NT2/D1 (cell line): ENCODE measurements around the gene TMEM164.

Experiments
- DNase-seq: peaks from one replicate; pipeline ENCODE4 v3.0.0-alpha.2; 2011; ENCODE audit warnings: low read depth, low spot score
- H3K27me3 ChIP-seq: 2 replicates; pipeline ENCODE4 v1.6.0; 2011; ENCODE audit warnings: mild to moderate bottlenecking; ENCODE audit not compliant: insufficient read length, insufficient read depth
- H3K36me3 ChIP-seq: 2 replicates; pipeline ENCODE4 v1.6.1; 2011; ENCODE audit warnings: mild to moderate bottlenecking, low read length, mixed read lengths; ENCODE audit not compliant: insufficient read depth, insufficient read length
- H3K4me1 ChIP-seq: 2 replicates; pipeline ENCODE4 v1.5.1; 2011; ENCODE audit not compliant: insufficient read depth, insufficient read length
- H3K4me3 ChIP-seq: 2 replicates; pipeline ENCODE4 v1.5.1; 2011; ENCODE audit warnings: low read depth; ENCODE audit not compliant: insufficient read length
- H3K9ac ChIP-seq: 2 replicates; pipeline ENCODE4 v1.6.0; 2011; ENCODE audit warnings: low read depth; ENCODE audit not compliant: insufficient read length
- H3K9me3 ChIP-seq: 2 replicates; pipeline ENCODE4 v1.5.1; 2011; ENCODE audit warnings: mild to moderate bottlenecking, low read length; ENCODE audit not compliant: insufficient read depth
- SUZ12 ChIP-seq: IDR thresholded peaks from 2 replicates; pipeline ENCODE4 v1.6.1; 2011; ENCODE audit not compliant: insufficient read length, insufficient read depth; ENCODE audit errors: extremely low read depth
- YY1 ChIP-seq: IDR thresholded peaks from 2 replicates; pipeline ENCODE4 v1.6.1; 2011; ENCODE audit not compliant: insufficient read length, insufficient read depth
- ZNF274 ChIP-seq: IDR thresholded peaks from 2 replicates; pipeline ENCODE4 v1.6.1; 2011; ENCODE audit warnings: mild to moderate bottlenecking, low read depth, low read length

Gene TMEM164

DNA sequence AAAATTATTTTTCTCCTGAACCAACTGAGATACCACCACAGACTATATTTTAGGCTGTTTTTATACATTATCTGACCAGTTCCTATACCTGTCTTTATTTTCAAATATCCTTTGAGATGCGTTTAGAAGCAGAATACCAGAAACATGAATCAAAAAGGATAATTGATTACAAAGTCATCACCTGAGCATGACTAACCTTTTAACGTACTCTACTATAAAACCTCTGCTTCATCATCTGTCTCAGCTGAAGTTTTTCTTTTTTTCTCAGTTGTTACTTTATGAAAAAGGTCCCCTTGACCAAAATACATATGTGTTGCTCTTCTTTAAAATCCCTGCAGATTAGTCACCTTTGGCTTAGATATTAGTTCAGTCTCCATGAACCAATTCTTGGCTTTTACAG, 205.2 kb downstream of the TMEM164 start:
- no peaks in the 10 kb centered on the region for H3K9me3 ChIP-seq
- no peak overlapping the region for H3K4me3 ChIP-seq
- H3K9ac ChIP-seq = no peak overlapping the region
- H3K36me3 ChIP-seq = no peaks in the 10 kb centered on the region
- no peaks in the 10 kb centered on the region for H3K4me1 ChIP-seq
- TF ChIP-seq ZNF274 (no peak), SUZ12 (no peak), YY1 (no peak)
- H3K27me3 ChIP-seq = no peaks in the 10 kb centered on the region
- no peak for DNase-seq

DNA sequence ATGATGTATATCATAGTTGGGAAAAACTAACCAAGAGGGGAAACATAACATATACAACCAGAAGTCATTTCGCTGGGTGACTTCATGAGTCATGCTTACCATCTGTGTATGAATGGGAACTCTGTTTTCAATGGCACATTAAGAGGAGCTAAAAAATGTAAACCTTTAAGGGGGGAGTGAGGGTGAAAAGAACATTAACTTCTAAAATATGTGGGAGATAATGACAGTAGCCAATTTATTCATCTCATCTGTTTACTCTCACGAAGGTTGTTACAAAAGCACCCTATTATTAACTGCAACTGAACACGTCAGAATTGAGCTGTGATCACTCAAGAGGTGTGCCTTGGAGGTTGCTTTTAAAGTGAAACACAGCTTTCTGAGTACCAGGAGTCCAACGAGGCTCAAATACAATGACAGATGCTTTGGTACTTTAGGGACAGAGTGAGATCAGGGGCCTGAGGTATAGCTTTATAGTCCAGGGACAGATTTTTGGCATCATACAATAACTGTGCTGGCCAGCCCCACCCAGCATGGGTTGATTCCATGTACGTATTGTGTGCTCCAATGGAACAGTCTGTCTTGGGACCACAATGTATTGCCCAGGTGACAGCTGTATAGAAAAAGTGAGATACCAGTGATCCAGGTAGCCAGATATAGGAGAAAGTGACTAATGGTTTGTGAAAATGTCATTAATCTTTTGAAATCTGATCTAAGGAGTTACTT, 207.7 kb downstream of the TMEM164 start:
- Histone ChIP-seq H3K36me3 (no peaks in the 10 kb centered on the region), H3K4me1 (no peaks in the 10 kb centered on the region), H3K9me3 (no peaks in the 10 kb centered on the region), H3K27me3 (no peaks in the 10 kb centered on the region), H3K4me3 (no peak overlapping the region), H3K9ac (no peak overlapping the region)
- TF ChIP-seq YY1 = no peak
- no peak for TF ChIP-seq SUZ12
- TF ChIP-seq ZNF274 = no peak
- no peak for DNase-seq

DNA sequence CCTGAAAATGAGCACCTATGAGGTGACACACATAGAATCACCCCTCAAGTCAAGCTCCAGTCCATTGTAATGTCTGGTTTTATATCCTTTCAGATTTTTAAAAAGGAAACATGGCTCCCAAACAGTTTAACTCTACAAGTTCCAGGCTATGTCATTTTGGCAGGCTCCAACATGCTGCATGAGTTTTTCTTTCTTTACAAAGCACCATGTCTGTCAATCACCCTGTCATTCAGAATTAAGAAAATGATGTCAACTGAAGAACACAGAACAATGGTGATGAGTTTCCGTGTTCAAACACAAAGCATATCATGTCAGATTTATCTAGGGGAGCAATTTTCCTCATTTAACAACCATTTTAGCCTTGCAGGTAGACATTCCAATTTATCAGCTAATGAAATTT, 208.4 kb downstream of the TMEM164 start:
- TF ChIP-seq YY1 = no peak
- no peak overlapping the region for H3K9ac ChIP-seq
- H3K9me3 ChIP-seq = no peaks in the 10 kb centered on the region
- no peak overlapping the region for H3K4me3 ChIP-seq
- no peaks in the 10 kb centered on the region for H3K4me1 ChIP-seq
- H3K27me3 ChIP-seq = no peaks in the 10 kb centered on the region
- no peak for DNase-seq
- no peaks in the 10 kb centered on the region for H3K36me3 ChIP-seq

DNA sequence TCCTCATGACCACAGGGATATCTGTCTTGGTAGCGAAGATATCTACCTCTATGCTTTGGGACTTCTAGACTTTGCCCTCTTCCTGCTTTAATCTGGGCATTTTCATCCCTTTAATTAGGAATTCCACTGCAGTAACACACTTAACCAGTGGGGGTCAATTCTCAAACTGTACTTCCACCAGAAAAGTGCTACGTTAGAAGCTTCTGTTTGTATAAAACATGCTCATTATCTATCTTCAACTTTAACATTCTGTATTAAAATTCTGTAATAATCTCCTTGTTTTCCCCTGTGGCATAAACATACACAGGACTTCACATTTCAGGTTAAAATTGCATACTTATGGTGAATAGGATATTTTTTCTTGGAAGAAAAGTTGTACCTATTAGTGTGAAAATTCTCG, 209.4 kb downstream of the TMEM164 start:
- H3K9me3 ChIP-seq = no peaks in the 10 kb centered on the region
- no peaks in the 10 kb centered on the region for H3K4me1 ChIP-seq
- no peaks in the 10 kb centered on the region for H3K27me3 ChIP-seq
- H3K9ac ChIP-seq = no peak overlapping the region
- H3K4me3 ChIP-seq = no peak overlapping the region
- no peak for DNase-seq
- no peak for TF ChIP-seq ZNF274
- no peak for TF ChIP-seq SUZ12
- no peak for TF ChIP-seq YY1
- H3K36me3 ChIP-seq = no peaks in the 10 kb centered on the region

DNA sequence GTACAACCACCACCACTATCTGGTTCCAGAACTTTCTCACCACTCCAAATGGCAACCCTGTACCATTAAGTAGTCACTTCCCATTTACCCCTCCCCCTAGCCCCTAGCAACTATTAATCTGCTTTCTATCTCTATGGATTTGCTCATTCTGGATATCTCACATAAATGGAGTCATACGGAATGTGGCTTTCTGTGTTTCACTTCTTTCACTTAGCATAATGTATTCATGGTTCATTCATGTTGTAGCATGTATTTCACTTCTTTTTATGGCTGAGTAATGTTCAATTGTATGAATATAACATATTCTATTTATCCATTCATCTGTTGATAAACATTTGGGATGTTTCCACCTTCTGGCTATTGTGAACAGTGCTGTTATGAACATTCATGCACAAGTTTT, 210.3 kb downstream of the TMEM164 start:
- H3K27me3 ChIP-seq = no peaks in the 10 kb centered on the region
- H3K9ac ChIP-seq = no peak overlapping the region
- DNase-seq = no peak
- no peaks in the 10 kb centered on the region for H3K9me3 ChIP-seq
- TF ChIP-seq YY1 (no peak), SUZ12 (no peak), ZNF274 (no peak)
- no peaks in the 10 kb centered on the region for H3K4me1 ChIP-seq
- no peak overlapping the region for H3K4me3 ChIP-seq
- no peaks in the 10 kb centered on the region for H3K36me3 ChIP-seq

DNA sequence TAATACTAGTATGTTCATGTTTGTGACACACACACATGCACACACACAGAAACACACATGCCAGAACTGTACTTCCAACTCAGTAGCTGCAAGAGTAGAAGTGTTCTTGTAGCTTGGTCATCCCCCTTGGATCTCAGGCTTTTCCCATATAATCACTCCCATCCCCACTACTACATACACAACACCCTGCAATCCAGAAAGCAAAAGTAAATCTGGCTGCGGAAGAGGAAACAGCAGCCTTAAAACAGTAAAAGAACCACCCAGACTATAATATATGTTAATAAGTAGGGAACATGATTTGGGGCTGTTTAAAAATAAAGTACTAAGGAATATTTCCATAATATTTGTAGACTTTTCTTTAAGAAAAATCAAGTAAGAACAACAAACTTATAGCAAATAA, 211.8 kb downstream of the TMEM164 start:
- H3K36me3 ChIP-seq = no peaks in the 10 kb centered on the region
- no peak overlapping the region for H3K4me3 ChIP-seq
- H3K27me3 ChIP-seq = no peaks in the 10 kb centered on the region
- DNase-seq = no peak
- H3K9me3 ChIP-seq = no peaks in the 10 kb centered on the region
- no peaks in the 10 kb centered on the region for H3K4me1 ChIP-seq
- TF ChIP-seq ZNF274 = no peak
- TF ChIP-seq YY1 = no peak
- no peak for TF ChIP-seq SUZ12
- H3K9ac ChIP-seq = no peak overlapping the region

DNA sequence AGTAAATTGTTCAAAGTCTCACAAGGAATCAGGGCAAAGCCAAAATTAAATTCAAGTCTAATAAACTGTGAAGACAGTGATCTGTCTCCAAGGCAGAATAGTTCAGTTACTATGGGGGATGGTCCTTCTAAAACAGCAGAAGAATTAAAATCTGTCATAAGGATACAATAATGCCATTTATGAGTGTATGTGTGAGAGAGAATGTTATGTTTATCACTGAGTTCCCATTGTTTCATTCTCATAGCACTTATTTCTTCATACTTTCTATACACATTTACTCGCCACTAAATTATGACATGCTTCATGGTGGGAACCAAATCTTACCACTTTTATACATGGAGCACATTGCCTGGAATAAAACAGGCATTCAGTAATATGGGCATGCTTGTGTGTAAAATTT, 212.5 kb downstream of the TMEM164 start:
- Histone ChIP-seq H3K36me3 (no peaks in the 10 kb centered on the region), H3K4me3 (no peak overlapping the region), H3K9ac (no peak overlapping the region), H3K9me3 (no peaks in the 10 kb centered on the region), H3K4me1 (no peaks in the 10 kb centered on the region), H3K27me3 (no peaks in the 10 kb centered on the region)
- no peak for DNase-seq
- TF ChIP-seq ZNF274 (no peak), YY1 (no peak), SUZ12 (no peak)
